HepG2 (cell line): ENCODE results near the gene TASP1. TPM values are rescaled to one million over a fixed set of nuclear protein-coding genes. Genes with fewer than 3 reads are reported as not detected.

Experiments
- ATAC-seq: fragments of 200-7000 bp; cut with Tn5 transposase; 3 replicates; pipeline ENCODE4 v1.9.1; 2020; ENCODE audit warnings: mild to moderate bottlenecking, moderate library complexity
- BruUV-seq: library from RNA; stranded (reverse); fragments of 400-500 nt; replicated peaks from 2 replicates; lab custom pipeline; 2021; lab: Mats Ljungman, UMichigan
- CTCF ChIA-PET: fragments of 300-600 bp; formaldehyde crosslinking; extraction: SDS; loops from one replicate; lab custom pipeline; 2021; ENCODE audit warnings: low total read pairs, inconsistent platforms, low intra/inter-chr PET ratio; lab: Yijun Ruan, JAX
- POLR2A ChIA-PET: fragments of 350-600 bp; sonication (Branson Sonifier 250); formaldehyde crosslinking; loops from one replicate; lab custom pipeline; 2020; ENCODE audit warnings: antibody characterized with exemption, inconsistent platforms; lab: Yijun Ruan, JAX
- DNase-seq: peaks from one replicate; pipeline ENCODE4 v3.0.0-alpha.2; 2015; ENCODE audit warnings: low spot score
- FAIRE-seq: peaks from 3 replicates; lab custom pipeline; 2011; peaks lifted over from hg19 to GRCh38; lab: Jason Lieb, UNC
- H2AFZ ChIP-seq: one replicate; pipeline ENCODE4 v1.6.1; 2011; ENCODE audit warnings: low read length, inconsistent platforms
- H3K27ac ChIP-seq: fragments of 300-600 bp; 3 replicates; pipeline ENCODE4 v1.8.0; 2011; ENCODE audit warnings: mixed run types, mild to moderate bottlenecking, mixed read lengths, low read length, inconsistent platforms; ENCODE audit not compliant: insufficient read depth; ENCODE audit errors: extremely low read length
- H3K27me3 ChIP-seq, 2 experiments: fragments of 200-600 bp in 1 of 2; 2 replicates in 1 of 2; 3 replicates in 1 of 2; pipeline versions ENCODE4 v1.6.0 to v1.8.0; 2011; ENCODE audit warnings: low read length in 2 of 2, mild to moderate bottlenecking in 2 of 2, moderate library complexity in 2 of 2, inconsistent platforms in 1 of 2; ENCODE audit not compliant: insufficient read depth in 2 of 2, control insufficient read depth in 1 of 2
- H3K36me3 ChIP-seq, 2 experiments: fragments of 200-600 bp in 1 of 2; replicated peaks in 1 of 2; 2 replicates in 1 of 2; 3 replicates in 1 of 2; pipeline versions ENCODE4 v1.5.1 to v1.8.0; 2011; ENCODE audit warnings: low read length in 2 of 2, inconsistent platforms in 1 of 2; ENCODE audit not compliant: insufficient read depth in 2 of 2, control insufficient read depth in 1 of 2
- H3K4me1 ChIP-seq: 2 replicates; pipeline ENCODE4 v1.5.1; 2012; ENCODE audit warnings: low read length, inconsistent platforms; ENCODE audit not compliant: insufficient read depth
- H3K4me2 ChIP-seq: 2 replicates; pipeline ENCODE4 v1.6.0; 2011; ENCODE audit warnings: low read depth, low read length, inconsistent platforms
- H3K4me3 ChIP-seq, 3 experiments: fragments of 200-600 bp in 1 of 3; sonication (generic), shearing (Covaris generic) in 1 of 3; replicated peaks in 1 of 3; 2 replicates each; pipeline ENCODE4 v1.5.1; 2011 to 2016; ENCODE audit warnings: low read length in 3 of 3, inconsistent platforms in 2 of 3, low read depth in 2 of 3, mild to moderate bottlenecking in 2 of 3, control low read depth in 1 of 3, mixed read lengths in 1 of 3; ENCODE audit not compliant: insufficient read depth in 1 of 3
- H3K79me2 ChIP-seq: one replicate; pipeline ENCODE4 v1.6.1; 2011; ENCODE audit warnings: low read length, inconsistent platforms; ENCODE audit not compliant: insufficient read depth
- H3K9ac ChIP-seq: 2 replicates; pipeline ENCODE4 v1.6.0; 2011; ENCODE audit warnings: mild to moderate bottlenecking, low read depth, low read length, inconsistent platforms; ENCODE audit not compliant: insufficient read depth
- H3K9me3 ChIP-seq: 2 replicates; pipeline ENCODE4 v1.5.1; 2012; ENCODE audit warnings: mild to moderate bottlenecking, low read length
- H4K20me1 ChIP-seq: 2 replicates; pipeline ENCODE4 v1.6.0; 2011; ENCODE audit warnings: inconsistent platforms, mild to moderate bottlenecking, low read length, moderate library complexity; ENCODE audit not compliant: insufficient read depth
- AKAP8 ChIP-seq: sonication (generic); formaldehyde crosslinking; IDR thresholded peaks from 2 replicates; pipeline ENCODE4 v1.5.1; 2020; ENCODE audit warnings: mild to moderate bottlenecking, missing genetic modification reagents
- ATAD3A ChIP-seq: sonication (generic); formaldehyde crosslinking; IDR thresholded peaks from 2 replicates; pipeline ENCODE4 v1.4.0; 2020; ENCODE audit warnings: missing genetic modification reagents
- BRD4 ChIP-seq: sonication (generic); formaldehyde crosslinking; IDR thresholded peaks from 2 replicates; pipeline ENCODE4 v1.4.0; 2020; ENCODE audit warnings: missing genetic modification reagents
- ETV6 ChIP-seq: sonication (generic); formaldehyde crosslinking; conservative IDR thresholded peaks from 2 replicates; pipeline ENCODE4 v1.4.0; 2020; ENCODE audit warnings: missing genetic modification reagents
- HDAC6 ChIP-seq: fragments of 200-600 bp; sonication (generic); IDR thresholded peaks from 2 replicates; pipeline ENCODE4 v1.7.0; 2017; ENCODE audit warnings: mild to moderate bottlenecking, antibody characterized with exemption, low read length, low read depth
- HOXA5 ChIP-seq: sonication (generic); formaldehyde crosslinking; IDR thresholded peaks from 2 replicates; pipeline ENCODE4 v1.4.0; 2020; ENCODE audit warnings: missing genetic modification reagents
- NFKBIZ ChIP-seq: IDR thresholded peaks from 2 replicates; pipeline ENCODE4 v1.6.1; 2018; ENCODE audit warnings: missing genetic modification reagents, missing compliant biosample characterization
- RARA ChIP-seq: IDR thresholded peaks from 2 replicates; pipeline ENCODE4 v1.6.1; 2016; ENCODE audit warnings: missing genetic modification reagents, missing compliant biosample characterization
- ZBTB4 ChIP-seq: sonication (generic); formaldehyde crosslinking; IDR thresholded peaks from 2 replicates; pipeline ENCODE4 v1.4.0; 2020; ENCODE audit warnings: missing genetic modification reagents, mild to moderate bottlenecking, borderline replicate concordance
- ZFX ChIP-seq: sonication (generic); formaldehyde crosslinking; IDR thresholded peaks from 2 replicates; pipeline ENCODE4 v1.4.0; 2020; ENCODE audit warnings: mild to moderate bottlenecking, low read depth, missing genetic modification reagents, moderate library complexity
- ZMYM4 ChIP-seq: sonication (generic); formaldehyde crosslinking; IDR thresholded peaks from 2 replicates; pipeline ENCODE4 v1.8.1; 2023; ENCODE audit warnings: mild to moderate bottlenecking, missing genetic modification reagents
- ZNF136 ChIP-seq: sonication (generic); formaldehyde crosslinking; IDR thresholded peaks from 2 replicates; pipeline ENCODE4 v1.8.1; 2022; ENCODE audit warnings: low read depth, mild to moderate bottlenecking, moderate library complexity, missing genetic modification reagents
- ZNF234 ChIP-seq: sonication (generic); formaldehyde crosslinking; conservative IDR thresholded peaks from 2 replicates; pipeline ENCODE4 v1.5.1; 2020; ENCODE audit warnings: mild to moderate bottlenecking, missing genetic modification reagents
- ZNF235 ChIP-seq: sonication (generic); formaldehyde crosslinking; IDR thresholded peaks from 2 replicates; pipeline ENCODE4 v1.8.1; 2023; ENCODE audit warnings: mild to moderate bottlenecking, missing genetic modification reagents, borderline replicate concordance
- ZNF484 ChIP-seq: sonication (generic); formaldehyde crosslinking; IDR thresholded peaks from 2 replicates; pipeline ENCODE4 v1.5.1; 2020; ENCODE audit warnings: mild to moderate bottlenecking, low read depth, missing genetic modification reagents, borderline replicate concordance
- ZSCAN31 ChIP-seq: sonication (generic); formaldehyde crosslinking; IDR thresholded peaks from 2 replicates; pipeline ENCODE4 v1.5.0; 2020; ENCODE audit warnings: low read depth, mild to moderate bottlenecking, missing genetic modification reagents
- WGBS: methylation state at CpG from one replicate; pipeline ENCODE4 v1.1.6; 2017; ENCODE audit warnings: low lambda C conversion rate; 5-methylcytosine and 5-hydroxymethylcytosine counted together
- in situ Hi-C: cut with HindIII; loops from 2 replicates; pipeline ENCODE4 v1.10.0; 2017; ENCODE audit warnings: low pct_unique_long_range_greater_than_20kb; ENCODE audit not compliant: extremely low pct_ligation_motif_present
- intact Hi-C: fragments of 100-400 bp; cut with micrococcal nuclease; formaldehyde crosslinking; loops from one replicate; pipeline ENCODE4 v1.10.0; 2022; ENCODE audit not compliant: unreplicated experiment
- polyA plus RNA-seq, 8 experiments: library from polyadenylated mRNA; depleted of rRNA in 3 of 8; stranded (reverse) in 7 of 8; unstranded in 1 of 8; fragments of >200 nt; fragmentation: Illumina TruSeq in 4 of 8; extraction: Trizol in 4 of 8; gene quantifications; 2 replicates each; pipeline versions ENCODE4 v1.2.1 to v1.2.3, GENCODE V29; 2011 to 2016; ENCODE audit warnings: low read depth in 4 of 8, missing spikeins in 1 of 8, mixed read lengths in 1 of 8; ENCODE audit not compliant: insufficient read depth in 1 of 8
- total RNA-seq, 5 experiments: library from RNA; depleted of rRNA; stranded (reverse); fragments of >200 nt; fragmentation: Illumina TruSeq; extraction: Trizol; gene quantifications; 2 replicates each; pipeline ENCODE4 v1.2.3, GENCODE V29; 2016; ENCODE audit warnings: low read depth in 1 of 5
- TF ChIP-seq, protein P1 (sequence below): sonication (generic); formaldehyde crosslinking; IDR thresholded peaks from 2 replicates; pipeline ENCODE4 v1.5.1; 2020; ENCODE audit warnings: missing genetic modification reagents, mild to moderate bottlenecking, borderline replicate concordance
- TF ChIP-seq, protein P2 (sequence below): sonication (generic); formaldehyde crosslinking; IDR thresholded peaks from 2 replicates; pipeline ENCODE4 v1.5.1; 2020; ENCODE audit warnings: mild to moderate bottlenecking, missing genetic modification reagents, moderate library complexity

The TASP1 gene
- total and polyA plus RNA-seq, 2 of the 13 experiments (the other 11 are each of a cell fraction or from before 2014, with no cell fraction given) = 10.0 to 25.2 TPM

- TF ChIP-seq ZFX (CRISPR knock-in tag) = no peak
- TF ChIP-seq, protein P1, sequence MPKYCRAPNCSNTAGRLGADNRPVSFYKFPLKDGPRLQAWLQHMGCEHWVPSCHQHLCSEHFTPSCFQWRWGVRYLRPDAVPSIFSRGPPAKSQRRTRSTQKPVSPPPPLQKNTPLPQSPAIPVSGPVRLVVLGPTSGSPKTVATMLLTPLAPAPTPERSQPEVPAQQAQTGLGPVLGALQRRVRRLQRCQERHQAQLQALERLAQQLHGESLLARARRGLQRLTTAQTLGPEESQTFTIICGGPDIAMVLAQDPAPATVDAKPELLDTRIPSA (CRISPR knock-in tag) = no peak
- TF ChIP-seq HOXA5 = no peak
- no peak for TF ChIP-seq ZNF234 (CRISPR knock-in tag)
- no peak for TF ChIP-seq ZSCAN31 (CRISPR knock-in tag)
- TF ChIP-seq HDAC6 = no peak
- TF ChIP-seq ZMYM4 = no peak
Observed at GRCh38 chr20:13384132-13384531, 254.6 kb downstream of the TASP1 start (continued).

DNA sequence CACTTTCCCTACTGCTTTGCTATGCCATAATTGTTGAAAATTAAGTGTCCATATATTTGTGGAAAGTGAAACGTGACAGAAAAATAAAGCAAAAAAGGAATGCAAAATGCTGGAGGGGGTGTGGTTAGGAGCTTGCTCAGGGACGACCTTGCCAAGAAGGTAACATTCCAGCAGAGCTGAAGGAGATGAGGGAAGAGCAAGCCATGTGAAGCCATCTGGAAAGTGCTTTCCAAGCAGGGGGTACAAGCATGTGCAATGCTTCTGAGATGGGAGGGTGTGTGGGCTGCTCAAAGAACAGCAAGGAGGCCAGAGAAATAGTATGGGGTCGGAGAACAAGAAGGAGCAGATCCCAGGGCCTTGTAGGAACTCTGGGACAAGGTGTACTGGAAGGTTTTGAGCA, 255.9 kb downstream of the TASP1 start:
- Histone ChIP-seq H3K9me3 (peaks cover 4% of the 10 kb centered on the region; the same call in 1 of the 2 replicates), H3K4me1 (peaks cover 23% of the 10 kb centered on the region), H4K20me1 (no peaks in the 10 kb centered on the region), H2AFZ (no peak overlapping the region), H3K27ac (no peak overlapping the region), H3K9ac (no peak overlapping the region), H3K4me3 (no peak overlapping the region), H3K36me3 (no peaks in the 10 kb centered on the region; a peak in 2 of 5 replicates), H3K27me3 (no peaks in the 10 kb centered on the region), H3K4me2 (no peak overlapping the region), H3K79me2 (no peaks in the 10 kb centered on the region)
- intact Hi-C loops (no loop called here), in situ Hi-C loops (no loop called here)
- FAIRE-seq (no peak), DNase-seq (no peak), ATAC-seq (no peak)
- CTCF ChIA-PET = no interaction called here
- no TSS peak for BruUV-seq
- POLR2A ChIA-PET = no interaction called here
- WGBS = 93% methylated on average over 3 of the region's 3 CpGs
- TF ChIP-seq, protein P2, sequence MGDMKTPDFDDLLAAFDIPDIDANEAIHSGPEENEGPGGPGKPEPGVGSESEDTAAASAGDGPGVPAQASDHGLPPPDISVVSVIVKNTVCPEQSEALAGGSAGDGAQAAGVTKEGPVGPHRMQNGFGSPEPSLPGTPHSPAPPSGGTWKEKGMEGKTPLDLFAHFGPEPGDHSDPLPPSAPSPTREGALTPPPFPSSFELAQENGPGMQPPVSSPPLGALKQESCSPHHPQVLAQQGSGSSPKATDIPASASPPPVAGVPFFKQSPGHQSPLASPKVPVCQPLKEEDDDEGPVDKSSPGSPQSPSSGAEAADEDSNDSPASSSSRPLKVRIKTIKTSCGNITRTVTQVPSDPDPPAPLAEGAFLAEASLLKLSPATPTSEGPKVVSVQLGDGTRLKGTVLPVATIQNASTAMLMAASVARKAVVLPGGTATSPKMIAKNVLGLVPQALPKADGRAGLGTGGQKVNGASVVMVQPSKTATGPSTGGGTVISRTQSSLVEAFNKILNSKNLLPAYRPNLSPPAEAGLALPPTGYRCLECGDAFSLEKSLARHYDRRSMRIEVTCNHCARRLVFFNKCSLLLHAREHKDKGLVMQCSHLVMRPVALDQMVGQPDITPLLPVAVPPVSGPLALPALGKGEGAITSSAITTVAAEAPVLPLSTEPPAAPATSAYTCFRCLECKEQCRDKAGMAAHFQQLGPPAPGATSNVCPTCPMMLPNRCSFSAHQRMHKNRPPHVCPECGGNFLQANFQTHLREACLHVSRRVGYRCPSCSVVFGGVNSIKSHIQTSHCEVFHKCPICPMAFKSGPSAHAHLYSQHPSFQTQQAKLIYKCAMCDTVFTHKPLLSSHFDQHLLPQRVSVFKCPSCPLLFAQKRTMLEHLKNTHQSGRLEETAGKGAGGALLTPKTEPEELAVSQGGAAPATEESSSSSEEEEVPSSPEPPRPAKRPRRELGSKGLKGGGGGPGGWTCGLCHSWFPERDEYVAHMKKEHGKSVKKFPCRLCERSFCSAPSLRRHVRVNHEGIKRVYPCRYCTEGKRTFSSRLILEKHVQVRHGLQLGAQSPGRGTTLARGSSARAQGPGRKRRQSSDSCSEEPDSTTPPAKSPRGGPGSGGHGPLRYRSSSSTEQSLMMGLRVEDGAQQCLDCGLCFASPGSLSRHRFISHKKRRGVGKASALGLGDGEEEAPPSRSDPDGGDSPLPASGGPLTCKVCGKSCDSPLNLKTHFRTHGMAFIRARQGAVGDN (CRISPR knock-in tag) = no peak
- no peak for TF ChIP-seq AKAP8 (CRISPR knock-in tag)
- TF ChIP-seq NFKBIZ (CRISPR knock-in tag) = no peak
- no peak for TF ChIP-seq ZBTB4 (CRISPR knock-in tag)
- no peak for TF ChIP-seq BRD4
- TF ChIP-seq ZNF484 (CRISPR knock-in tag) = no peak
- no peak for TF ChIP-seq RARA
- no peak for TF ChIP-seq ZNF235
- TF ChIP-seq ZNF136 (CRISPR knock-in tag) = no peak
- no peak for TF ChIP-seq ATAD3A (CRISPR knock-in tag)
- TF ChIP-seq ETV6 (CRISPR knock-in tag) = no peak
